Fibroblast of lung (primary cell): Measurements from ENCODE around the gene HIF1AN. TPM values are rescaled to one million over a fixed set of nuclear protein-coding genes. Genes with fewer than 3 reads are reported as not detected.

Experiments used
- DNase-seq, 2 donors: peaks; one replicate each; pipeline versions ENCODE4 v3.0.0 to v3.0.0-alpha.2; 2010; ENCODE audit warnings: low read depth in 2 of 2
- H2AFZ ChIP-seq: 2 replicates; pipeline ENCODE4 v1.5.1; 2012; ENCODE audit warnings: low read length, control low read depth, inconsistent platforms
- H3K27ac ChIP-seq: 2 replicates; pipeline ENCODE4 v1.5.1; 2011; ENCODE audit warnings: low read length, control low read depth; ENCODE audit not compliant: insufficient read depth
- H3K27me3 ChIP-seq: 2 replicates; pipeline ENCODE4 v1.5.1; 2011; ENCODE audit warnings: mild to moderate bottlenecking, low read length; ENCODE audit not compliant: control insufficient read depth, insufficient read depth
- H3K36me3 ChIP-seq: 2 replicates; pipeline ENCODE4 v1.5.1; 2011; ENCODE audit warnings: low read length; ENCODE audit not compliant: control insufficient read depth, insufficient read depth
- H3K4me1 ChIP-seq: 2 replicates; pipeline ENCODE4 v1.5.1; 2011; ENCODE audit warnings: low read length; ENCODE audit not compliant: control insufficient read depth, insufficient read depth; ENCODE audit errors: extremely low read depth
- H3K4me2 ChIP-seq: 2 replicates; pipeline ENCODE4 v1.5.1; 2011; ENCODE audit warnings: low read length, control low read depth; ENCODE audit not compliant: insufficient read depth; ENCODE audit errors: extremely low read depth
- H3K4me3 ChIP-seq, 4 experiments: fragments of 200-600 bp in 1 of 4; sonication (generic) in 1 of 4; replicated peaks in 1 of 4; 2 replicates each; pipeline ENCODE4 v1.5.1; 2011 to 2016; ENCODE audit warnings: low read length in 4 of 4, low read depth in 3 of 4, mild to moderate bottlenecking in 3 of 4, control low read depth in 2 of 4, inconsistent platforms in 1 of 4, mixed read lengths in 1 of 4; ENCODE audit not compliant: insufficient read depth in 1 of 4; ENCODE audit errors: control extremely low read depth in 1 of 4
- H3K79me2 ChIP-seq: 2 replicates; pipeline ENCODE4 v1.5.1; 2012; ENCODE audit warnings: mild to moderate bottlenecking, low read length, inconsistent platforms; ENCODE audit not compliant: control insufficient read depth, insufficient read depth
- H3K9ac ChIP-seq: 2 replicates; pipeline ENCODE4 v1.5.1; 2011; ENCODE audit warnings: mild to moderate bottlenecking, low read length, control low read depth; ENCODE audit not compliant: insufficient read depth
- H3K9me3 ChIP-seq: 2 replicates; pipeline ENCODE4 v1.5.1; 2012; ENCODE audit warnings: low read depth, low read length; ENCODE audit not compliant: control insufficient read depth, insufficient read depth
- H4K20me1 ChIP-seq: 2 replicates; pipeline ENCODE4 v1.5.1; 2011; ENCODE audit warnings: low read length; ENCODE audit not compliant: control insufficient read depth, insufficient read depth; ENCODE audit errors: extremely low read depth
- CTCF ChIP-seq, 2 donors: IDR thresholded peaks in 1 of 2; conservative IDR thresholded peaks in 1 of 2; 1 replicate in 1 of 2; 2 replicates in 1 of 2; pipeline ENCODE4 v1.5.1; 2011 to 2012; ENCODE audit warnings: low read length in 2 of 2, control low read depth in 1 of 2, inconsistent platforms in 1 of 2, low read depth in 1 of 2, mild to moderate bottlenecking in 1 of 2
- EZH2 ChIP-seq: IDR thresholded peaks from 2 replicates; pipeline ENCODE4 v1.5.1; 2012; ENCODE audit warnings: low read length, control low read depth, mild to moderate bottlenecking; ENCODE audit errors: missing control alignments
- polyA plus RNA-seq, 2 donors: library from polyadenylated mRNA; depleted of rRNA in 1 of 2; stranded (reverse) in 1 of 2; unstranded in 1 of 2; fragments of >200 nt; gene quantifications; 2 replicates each; pipeline ENCODE4 v1.2.1, GENCODE V29; 2011 to 2012; ENCODE audit warnings: missing spikeins in 1 of 2
- total RNA-seq: library from RNA; depleted of rRNA; stranded (reverse); fragments of >200 nt; gene quantifications from 2 replicates; pipeline ENCODE4 v1.2.1, GENCODE V29; 2014

HIF1AN gene
- total and polyA plus RNA-seq, 2 donors (not counting 1 experiment from before 2014, with no cell fraction given) = 14.2 to 26.6 TPM

- Histone ChIP-seq H3K9me3 (no peaks in the 10 kb centered on the region), H4K20me1 (no peaks in the 10 kb centered on the region), H3K4me2 (no peak overlapping the region), H3K27ac (no peak overlapping the region), H3K79me2 (no peaks in the 10 kb centered on the region), H3K4me3 (no peak overlapping the region), H3K9ac (no peak overlapping the region), H3K36me3 (no peaks in the 10 kb centered on the region), H3K27me3 (peaks cover 19% of the 10 kb centered on the region), H2AFZ (no peak overlapping the region), H3K4me1 (no peaks in the 10 kb centered on the region)
- DNase-seq = peak; percentile 57 to 62
- TF ChIP-seq CTCF (conservative IDR thresholded peaks at IDR 0.05 in 1 of 2, IDR thresholded peaks at IDR 0.05 in 1 of 2; ENCODE audit: low read depth in 1 of 2, low read length in 2 of 2) (peak; percentile 49 to 71), EZH2 (peak; percentile 65)
Measured at GRCh38 chr10:100562008-100562672, 26.4 kb downstream of the HIF1AN start.

GRCh38 chr10:100565206-100565985, 29.7 kb downstream of the HIF1AN start:
- Histone ChIP-seq H3K79me2 (no peaks in the 10 kb centered on the region), H3K9me3 (no peaks in the 10 kb centered on the region), H3K4me3 (no peak overlapping the region), H3K27me3 (peaks cover 44% of the 10 kb centered on the region), H4K20me1 (no peaks in the 10 kb centered on the region), H3K4me2 (no peak overlapping the region), H3K9ac (no peak overlapping the region), H2AFZ (no peak overlapping the region), H3K27ac (no peak overlapping the region), H3K4me1 (no peaks in the 10 kb centered on the region), H3K36me3 (no peaks in the 10 kb centered on the region)
- no peak for DNase-seq
- TF ChIP-seq EZH2 = no peak
- TF ChIP-seq CTCF (conservative IDR thresholded peaks at IDR 0.05 in 1 of 2, IDR thresholded peaks at IDR 0.05 in 1 of 2; ENCODE audit: low read depth in 1 of 2, low read length in 2 of 2) = no peak

- no peaks in the 10 kb centered on the region for H3K4me1 ChIP-seq
- no peak for DNase-seq
- H4K20me1 ChIP-seq = no peaks in the 10 kb centered on the region
- H3K27ac ChIP-seq = no peak overlapping the region
- H3K27me3 ChIP-seq = peaks cover 48% of the 10 kb centered on the region
- H3K36me3 ChIP-seq = no peaks in the 10 kb centered on the region
- H3K4me2 ChIP-seq = no peak overlapping the region
- no peak overlapping the region for H2AFZ ChIP-seq
- no peak overlapping the region for H3K4me3 ChIP-seq
- TF ChIP-seq CTCF (conservative IDR thresholded peaks at IDR 0.05 in 1 of 2, IDR thresholded peaks at IDR 0.05 in 1 of 2; ENCODE audit: low read depth in 1 of 2, low read length in 2 of 2) (no peak), EZH2 (no peak)
- no peaks in the 10 kb centered on the region for H3K79me2 ChIP-seq
- no peak overlapping the region for H3K9ac ChIP-seq
- no peaks in the 10 kb centered on the region for H3K9me3 ChIP-seq
Measured at GRCh38 chr10:100566561-100566960, 30.8 kb downstream of the HIF1AN start.
